ENCODE results near the gene HSPA4.

- TF ChIP-seq CTCF (IDR thresholded peaks at IDR 0.05) (no peak), ZFX (IDR thresholded peaks at IDR 0.05; ENCODE audit: borderline replicate concordance) (no peak)
These were observed 71.5 kb downstream of the HSPA4 start for GRCh38 chr5:133123297-133123696.
